Subcutaneous abdominal adipose tissue (tissue), 5 donors: ENCODE results near the gene DHRS1.
A peak's percentile ranks its signal among the peaks of the same experiment; 100 is the strongest.

Experiments
- H3K27ac ChIP-seq: one replicate; pipeline ENCODE4 v1.7.0; 2013; ENCODE audit warnings: low read depth, mild to moderate bottlenecking, inconsistent platforms, low read length, moderate library complexity
- H3K27me3 ChIP-seq, 5 donors: one replicate each; pipeline ENCODE4 v1.7.0; 2013; ENCODE audit warnings: low read length in 5 of 5, inconsistent platforms in 1 of 5; ENCODE audit not compliant: control insufficient read depth in 5 of 5, insufficient read depth in 4 of 5
- H3K36me3 ChIP-seq, 5 donors: one replicate each; pipeline ENCODE4 v1.7.0; 2013; ENCODE audit warnings: low read length in 5 of 5; ENCODE audit not compliant: control insufficient read depth in 5 of 5, insufficient read depth in 5 of 5
- H3K4me1 ChIP-seq, 5 donors: one replicate each; pipeline ENCODE4 v1.7.0; 2013; ENCODE audit warnings: low read length in 5 of 5, mild to moderate bottlenecking in 3 of 5, moderate library complexity in 1 of 5; ENCODE audit not compliant: control insufficient read depth in 5 of 5, insufficient read depth in 5 of 5
- H3K4me3 ChIP-seq, 5 donors: one replicate each; pipeline ENCODE4 v1.7.0; 2013; ENCODE audit warnings: low read length in 5 of 5, low read depth in 1 of 5
- H3K9ac ChIP-seq, 5 donors: one replicate each; pipeline ENCODE4 v1.7.0; 2013; ENCODE audit warnings: low read length in 5 of 5, mild to moderate bottlenecking in 4 of 5, moderate library complexity in 3 of 5
- H3K9me3 ChIP-seq, 5 donors: one replicate each; pipeline ENCODE4 v1.7.0; 2013; ENCODE audit warnings: low read length in 5 of 5; ENCODE audit not compliant: control insufficient read depth in 5 of 5
- donor health status: healthy.
- donor health status: healthy.
- donor health status: healthy.
- donor health status: healthy.
- donor health status: healthy.

Gene DHRS1

GRCh38 chr14:24316597-24316950 is 17.0 kb upstream of the DHRS1 start:
- Histone ChIP-seq H3K36me3 (peaks cover 0 to 30% (median 23%) of the 10 kb centered on the region in 5 donors), H3K27me3 (peaks cover 0 to 15% (median 0%) of the 10 kb centered on the region in 5 donors), H3K9me3 (no peaks in the 10 kb centered on the region), H3K9ac (peak overlapping the region in 1 of 5 donors; percentile 5), H3K4me1 (peaks cover 11 to 64% (median 45%) of the 10 kb centered on the region in 5 donors), H3K4me3 (peak overlapping the region in 1 of 5 donors; percentile 28), H3K27ac (peak overlapping the region; percentile 40)

- peak overlapping the region in 4 of 5 donors; percentile 6 to 28 (median 10) for H3K4me3 ChIP-seq
- H3K27ac ChIP-seq, result peak overlapping the region; percentile 40
- no peaks in the 10 kb centered on the region for H3K9me3 ChIP-seq
- peaks cover 11 to 70% (median 51%) of the 10 kb centered on the region in 5 donors for H3K4me1 ChIP-seq
- peak overlapping the region in 1 of 5 donors; percentile 5 for H3K9ac ChIP-seq
- peaks cover 0 to 15% (median 0%) of the 10 kb centered on the region in 5 donors for H3K27me3 ChIP-seq
- peaks cover 0 to 28% (median 21%) of the 10 kb centered on the region in 5 donors for H3K36me3 ChIP-seq
These were observed 16.4 kb upstream of the DHRS1 start for GRCh38 chr14:24315807-24316596.

DNA sequence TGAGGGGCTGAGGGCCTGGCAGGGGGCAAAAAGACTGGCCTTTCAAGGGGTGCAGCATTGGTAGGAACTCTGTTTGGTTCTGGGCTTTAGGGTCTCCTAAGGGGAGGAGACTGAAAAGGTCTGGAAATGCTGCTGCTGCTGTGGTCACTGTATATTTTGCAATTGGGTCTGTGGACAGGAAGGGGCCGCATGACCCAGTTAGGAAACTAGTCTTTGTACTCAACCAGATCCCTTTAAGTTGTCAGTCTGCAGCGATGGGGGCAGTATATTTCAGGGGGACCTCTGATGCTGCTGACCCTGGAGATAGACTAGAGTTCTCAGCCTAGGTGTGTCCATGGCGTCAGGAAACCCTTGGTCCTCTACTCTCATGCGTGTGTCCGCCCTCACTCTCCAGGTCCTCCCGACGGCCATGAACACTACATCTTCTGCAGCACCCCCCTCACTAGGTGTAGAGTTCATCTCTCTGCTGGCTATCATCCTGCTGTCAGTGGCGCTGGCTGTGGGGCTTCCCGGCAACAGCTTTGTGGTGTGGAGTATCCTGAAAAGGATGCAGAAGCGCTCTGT is 15.7 kb upstream of the DHRS1 start:
- Histone ChIP-seq H3K4me3 (peak overlapping the region in 2 of 5 donors; percentile 8 to 28), H3K27ac (peak overlapping the region; percentile 74), H3K36me3 (peaks cover 0 to 23% (median 19%) of the 10 kb centered on the region in 5 donors), H3K4me1 (peaks cover 13 to 76% (median 56%) of the 10 kb centered on the region in 5 donors), H3K9ac (peak overlapping the region in 1 of 5 donors; percentile 9), H3K27me3 (peaks cover 0 to 15% (median 0%) of the 10 kb centered on the region in 5 donors), H3K9me3 (no peaks in the 10 kb centered on the region)

DNA sequence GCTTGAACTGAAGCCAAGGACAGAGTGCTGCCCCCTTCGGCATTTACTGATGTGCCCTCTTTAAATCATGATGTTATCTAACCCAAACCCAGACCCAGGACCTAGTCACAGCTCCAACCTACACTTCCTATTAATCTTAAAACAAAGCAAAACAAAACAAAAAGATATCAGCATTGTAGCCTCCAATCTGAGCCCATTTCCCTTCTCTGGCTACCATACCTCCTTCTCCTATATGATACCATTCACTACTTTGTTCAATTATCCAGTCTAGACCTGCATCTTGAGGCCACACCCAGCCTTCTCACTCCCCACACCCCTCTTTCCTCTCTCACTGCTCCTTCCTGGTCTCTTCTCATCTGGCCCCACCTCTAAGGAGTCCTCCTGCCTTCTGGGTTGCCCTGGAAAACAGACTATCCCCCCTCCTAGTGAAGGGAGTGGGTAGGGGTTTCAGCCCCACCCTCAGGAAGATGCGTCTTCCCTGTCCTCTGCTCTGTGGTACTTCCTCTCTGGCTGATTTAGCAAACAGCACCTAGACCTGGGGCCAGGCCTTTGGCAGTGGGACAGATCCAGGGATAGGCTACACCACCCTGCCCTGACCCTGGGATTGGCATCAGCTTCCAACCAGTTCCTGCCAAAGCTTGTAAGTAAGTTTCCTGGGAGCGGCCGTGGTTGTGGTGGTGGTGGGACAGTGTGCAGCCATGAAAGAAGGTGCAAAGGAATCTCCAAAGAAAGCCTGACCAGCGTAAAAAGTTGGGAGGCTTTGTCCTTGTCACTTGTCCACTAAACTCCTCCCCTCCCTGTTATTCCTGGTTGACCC is 15.0 kb upstream of the DHRS1 start:
- Histone ChIP-seq H3K9ac (peak overlapping the region in 1 of 5 donors; percentile 33), H3K9me3 (no peaks in the 10 kb centered on the region), H3K27me3 (peaks cover 0 to 15% (median 0%) of the 10 kb centered on the region in 5 donors), H3K4me3 (no peak overlapping the region), H3K36me3 (peaks cover 0 to 16% (median 15%) of the 10 kb centered on the region in 5 donors), H3K27ac (peak overlapping the region; percentile 74), H3K4me1 (peaks cover 17 to 84% (median 64%) of the 10 kb centered on the region in 5 donors)

DNA sequence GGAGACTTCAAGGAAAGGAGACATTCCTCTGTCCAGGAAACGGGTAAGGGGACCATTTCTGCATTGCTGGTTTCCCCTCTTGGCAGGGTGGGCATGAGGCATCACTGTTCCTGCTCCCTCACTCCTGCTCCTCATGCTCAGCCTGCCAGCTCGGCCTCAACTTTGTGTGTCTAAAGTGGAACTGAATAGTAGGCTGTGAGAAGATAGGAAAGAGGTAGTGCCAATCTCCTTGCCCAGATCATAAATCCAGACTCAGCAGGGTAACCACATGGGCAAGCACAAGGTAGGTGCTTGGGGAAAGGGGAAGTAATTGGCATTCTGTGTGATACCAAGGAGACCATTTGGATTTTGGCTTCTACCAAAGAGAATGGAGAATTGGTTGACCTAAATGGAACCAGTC is 14.3 kb upstream of the DHRS1 start:
- no peak overlapping the region for H3K4me3 ChIP-seq
- peak overlapping the region in 1 of 5 donors; percentile 33 for H3K9ac ChIP-seq
- peaks cover 0 to 12% (median 0%) of the 10 kb centered on the region in 5 donors for H3K27me3 ChIP-seq
- peaks cover 17 to 91% (median 69%) of the 10 kb centered on the region in 5 donors for H3K4me1 ChIP-seq
- H3K36me3 ChIP-seq, result peaks cover 0 to 9% (median 9%) of the 10 kb centered on the region in 5 donors
- no peaks in the 10 kb centered on the region for H3K9me3 ChIP-seq
- peak overlapping the region; percentile 74 for H3K27ac ChIP-seq

- H3K9me3 ChIP-seq, result no peaks in the 10 kb centered on the region
- peaks cover 17 to 95% (median 70%) of the 10 kb centered on the region in 5 donors for H3K4me1 ChIP-seq
- H3K36me3 ChIP-seq, result peaks cover 0 to 2% (median 0%) of the 10 kb centered on the region in 5 donors
- peaks cover 0 to 3% (median 0%) of the 10 kb centered on the region in 5 donors for H3K27me3 ChIP-seq
- peak overlapping the region in 1 of 5 donors; percentile 71 for H3K4me3 ChIP-seq
- peak overlapping the region in 2 of 5 donors; percentile 32 to 42 for H3K9ac ChIP-seq
- H3K27ac ChIP-seq, result peak overlapping the region; percentile 74
These were observed 13.3 kb upstream of the DHRS1 start for GRCh38 chr14:24312736-24313507.

- H3K4me3 ChIP-seq, result peak overlapping the region; percentile 51 to 71 (median 67)
- H3K27ac ChIP-seq, result peak overlapping the region; percentile 74
- peaks cover 0 to 8% (median 7%) of the 10 kb centered on the region in 5 donors for H3K36me3 ChIP-seq
- peaks cover 0 to 3% (median 0%) of the 10 kb centered on the region in 5 donors for H3K27me3 ChIP-seq
- H3K9me3 ChIP-seq, result no peaks in the 10 kb centered on the region
- H3K9ac ChIP-seq, result peak overlapping the region in 4 of 5 donors; percentile 45 to 79 (median 62)
- H3K4me1 ChIP-seq, result peaks cover 17 to 94% (median 74%) of the 10 kb centered on the region in 5 donors
These were observed 12.4 kb upstream of the DHRS1 start for GRCh38 chr14:24311837-24312615.

- peak within 1 kb of the TSS in 4 of 5 donors; percentile 45 to 79 (median 62) for H3K9ac ChIP-seq
- peaks cover 5 to 19% (median 18%) of the 10 kb centered on the region in 5 donors for H3K36me3 ChIP-seq
- H3K4me3 ChIP-seq, result peak within 1 kb of the TSS; percentile 54 to 71 (median 67)
- H3K27ac ChIP-seq, result peak within 1 kb of the TSS; percentile 74
- H3K27me3 ChIP-seq, result no peaks in the 10 kb centered on the region
- peaks cover 17 to 83% (median 71%) of the 10 kb centered on the region in 5 donors for H3K4me1 ChIP-seq
- H3K9me3 ChIP-seq, result no peaks in the 10 kb centered on the region
These were observed 11.3 kb upstream of the DHRS1 start, which contains the start of gene LTB4R for GRCh38 chr14:24310646-24311604. Gene LTB4R (plus strand): TSS chr14:24311502. CDS start chr14:24315652, 4,150 bp downstream.
